ENCODE data around the gene DNAL4. TPM values are rescaled to one million over a fixed set of nuclear protein-coding genes. Genes with fewer than 3 reads are reported as not detected.

The DNAL4 gene
- total RNA-seq, 1 experiment from 2014 or later = 8.3 TPM

DNA sequence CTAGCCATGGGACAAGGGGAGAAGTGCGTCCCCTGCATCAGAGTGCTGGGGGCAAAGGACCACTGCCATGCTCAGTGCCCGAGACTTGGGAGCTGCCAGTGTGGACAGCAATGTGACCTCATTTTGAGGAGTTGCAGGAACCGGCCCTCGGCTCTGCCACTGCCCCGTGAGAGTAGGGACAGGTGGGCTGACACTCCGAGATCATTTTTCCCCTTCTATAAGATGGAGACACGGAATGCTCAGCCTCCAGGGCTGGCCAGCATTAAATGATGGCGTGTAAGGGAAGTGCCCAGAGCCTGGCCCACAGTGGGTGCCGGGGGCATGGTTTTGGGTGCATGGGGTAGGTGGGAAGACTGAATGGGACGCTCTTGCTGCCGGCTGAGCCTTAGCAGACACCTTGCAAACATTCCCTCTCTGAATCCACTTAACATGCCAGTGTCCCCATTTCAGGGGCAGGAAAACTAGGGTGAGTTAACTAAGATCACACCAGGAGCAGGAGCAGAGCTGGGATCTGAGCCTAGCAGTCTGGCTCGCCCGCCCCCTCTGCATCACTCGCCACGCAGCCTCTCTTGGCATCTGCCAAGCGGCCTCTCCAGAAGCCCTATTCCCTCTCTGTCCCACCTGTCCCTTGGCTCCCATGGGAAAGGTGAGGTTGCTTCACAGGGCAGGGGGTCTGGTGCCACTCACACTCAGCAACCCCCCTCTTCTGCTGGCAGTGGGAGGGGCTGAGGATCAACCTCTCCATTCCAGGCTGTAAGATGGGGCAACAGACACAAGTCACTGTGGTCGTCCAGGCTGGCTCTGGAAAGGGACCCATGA is 36.3 kb upstream of the DNAL4 start:
- Mint-ChIP-seq H3K4me3 (no peak overlapping the region), H3K27ac (no peak overlapping the region), H3K27me3 (ENCODE audit: low read depth) (peaks cover 3% of the 10 kb centered on the region; the same call in 1 of the 2 replicates), H3K9me3 (no peaks in the 10 kb centered on the region), H3K36me3 (ENCODE audit: insufficient read depth in 1 of 3, low read depth in 3 of 3) (no peaks in the 10 kb centered on the region), H3K4me1 (peaks cover 27 to 30% of the 10 kb centered on the region in 2 experiments)
- H3K79me1 ChIP-seq (ENCODE audit: insufficient read depth, low read depth, low read length, poor library complexity, severe bottlenecking) = no peaks in the 10 kb centered on the region
- H3K4me2 ChIP-seq (ENCODE audit: insufficient read depth, insufficient read length, low read length) = no peak overlapping the region
- H2BK12ac ChIP-seq (ENCODE audit: insufficient read length, low read depth, low read length) = no peak overlapping the region
- no peak overlapping the region for H3K4ac ChIP-seq (ENCODE audit: low read depth, low read length)
- H4K91ac ChIP-seq (ENCODE audit: insufficient read length, low read depth, low read length) = no peak overlapping the region
- no peak overlapping the region for H4K8ac ChIP-seq (replicated peaks; ENCODE audit: insufficient read length, low read depth, low read length)
- H2BK120ac ChIP-seq (ENCODE audit: low read depth, low read length, poor library complexity, severe bottlenecking) = no peak overlapping the region
- no peak overlapping the region for H3K56ac ChIP-seq (ENCODE audit: insufficient read length, low read depth, low read length)
- no peak overlapping the region for H3K18ac ChIP-seq (ENCODE audit: insufficient read length, low read depth, low read length)
- DNase-seq = no peak
- H3K79me2 ChIP-seq (ENCODE audit: insufficient read depth, low read length) = no peaks in the 10 kb centered on the region
- H2AK5ac ChIP-seq (ENCODE audit: insufficient read length, low read length) = no peak overlapping the region
- H3K23ac ChIP-seq (ENCODE audit: insufficient read length, low read depth, low read length) = no peak overlapping the region
- H3K23me2 ChIP-seq (ENCODE audit: insufficient read length, low read depth, low read length, poor library complexity, severe bottlenecking) = no peaks in the 10 kb centered on the region
- H4K20me1 ChIP-seq (ENCODE audit: control insufficient read depth, insufficient read depth, insufficient read length) = no peaks in the 10 kb centered on the region
- no peak overlapping the region for H4K5ac ChIP-seq (ENCODE audit: insufficient read length, low read depth, low read length)
- WGBS (ENCODE audit: extremely low coverage, insufficient read length, low lambda C conversion rate) = no CpG with 5 or more reads among the region's 17 CpGs
- no peak overlapping the region for H2BK5ac ChIP-seq (ENCODE audit: insufficient read length, low read length)
- H3K14ac ChIP-seq (ENCODE audit: insufficient read depth, low read length) = no peak overlapping the region
- no peak overlapping the region for H2BK15ac ChIP-seq (ENCODE audit: low read depth, low read length)
- no peak overlapping the region for H3T11ph ChIP-seq (ENCODE audit: low read length)
- TF ChIP-seq, protein P1, sequence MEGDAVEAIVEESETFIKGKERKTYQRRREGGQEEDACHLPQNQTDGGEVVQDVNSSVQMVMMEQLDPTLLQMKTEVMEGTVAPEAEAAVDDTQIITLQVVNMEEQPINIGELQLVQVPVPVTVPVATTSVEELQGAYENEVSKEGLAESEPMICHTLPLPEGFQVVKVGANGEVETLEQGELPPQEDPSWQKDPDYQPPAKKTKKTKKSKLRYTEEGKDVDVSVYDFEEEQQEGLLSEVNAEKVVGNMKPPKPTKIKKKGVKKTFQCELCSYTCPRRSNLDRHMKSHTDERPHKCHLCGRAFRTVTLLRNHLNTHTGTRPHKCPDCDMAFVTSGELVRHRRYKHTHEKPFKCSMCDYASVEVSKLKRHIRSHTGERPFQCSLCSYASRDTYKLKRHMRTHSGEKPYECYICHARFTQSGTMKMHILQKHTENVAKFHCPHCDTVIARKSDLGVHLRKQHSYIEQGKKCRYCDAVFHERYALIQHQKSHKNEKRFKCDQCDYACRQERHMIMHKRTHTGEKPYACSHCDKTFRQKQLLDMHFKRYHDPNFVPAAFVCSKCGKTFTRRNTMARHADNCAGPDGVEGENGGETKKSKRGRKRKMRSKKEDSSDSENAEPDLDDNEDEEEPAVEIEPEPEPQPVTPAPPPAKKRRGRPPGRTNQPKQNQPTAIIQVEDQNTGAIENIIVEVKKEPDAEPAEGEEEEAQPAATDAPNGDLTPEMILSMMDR (conservative IDR thresholded peaks at IDR 0.05) = no peak
- H2BK20ac ChIP-seq (ENCODE audit: low read depth, low read length, poor library complexity, severe bottlenecking) = no peak overlapping the region
- H3K9me3 ChIP-seq (ENCODE audit: control insufficient read depth, low read depth, low read length) = no peaks in the 10 kb centered on the region
- H2AFZ ChIP-seq (ENCODE audit: low read length) = no peak overlapping the region
- H3K9ac ChIP-seq (ENCODE audit: extremely low read depth, insufficient read length, low read length) = no peak overlapping the region
- no peak overlapping the region for H3K27ac ChIP-seq (ENCODE audit: insufficient read length, low read depth, low read length)
- no peaks in the 10 kb centered on the region for H3K27me3 ChIP-seq (ENCODE audit: insufficient read depth, low read length)
- H3K4me1 ChIP-seq (ENCODE audit: insufficient read depth, low read length) = no peaks in the 10 kb centered on the region
